ENCODE results near the gene MYL7.

GRCh38 chr7:44097064-44097932 lies 43.8 kb downstream of the MYL7 start:
- TF ChIP-seq MAX (IDR thresholded peaks at IDR 0.05), result no peak
- no peak for TF ChIP-seq CTCF (IDR thresholded peaks at IDR 0.05)
- TF ChIP-seq MAZ (IDR thresholded peaks at IDR 0.05; ENCODE audit: borderline replicate concordance, low read depth, low read length), result no peak
- no peak for TF ChIP-seq ELK1 (IDR thresholded peaks at IDR 0.05; ENCODE audit: low read depth, low read length)
- TF ChIP-seq E2F6 (IDR thresholded peaks at IDR 0.05; ENCODE audit: borderline replicate concordance, low read depth), result no peak
- TF ChIP-seq ZSCAN20 (CRISPR knock-in tag; IDR thresholded peaks at IDR 0.05), result no peak
